ENCODE data around the gene FAM3D.

- TF ChIP-seq POLR2AphosphoS5 (IDR thresholded peaks at IDR 0.05) (no peak), CTCF (IDR thresholded peaks at IDR 0.05) (no peak)
Measured at GRCh38 chr3:58630710-58631092, 35.9 kb downstream of the FAM3D start.
